H9 (cell line): ENCODE results near the gene ING1. TPM values are rescaled to one million over a fixed set of nuclear protein-coding genes. Genes with fewer than 3 reads are reported as not detected.

ENCODE experiments used
- DNase-seq: peaks from one replicate; pipeline ENCODE4 v3.0.0-alpha.2; 2017
- H2AFZ ChIP-seq: one replicate; pipeline ENCODE4 v1.6.1; 2013; ENCODE audit warnings: mild to moderate bottlenecking, low read length, control low read depth, moderate library complexity
- H2AK5ac ChIP-seq: 2 replicates; pipeline ENCODE4 v1.6.1; 2013; ENCODE audit warnings: low read length, control low read depth, mixed read lengths; ENCODE audit not compliant: insufficient read length
- H2BK120ac ChIP-seq: one replicate; pipeline ENCODE4 v1.6.1; 2013; ENCODE audit warnings: low read depth, mild to moderate bottlenecking, low read length, control low read depth, inconsistent platforms; ENCODE audit not compliant: poor library complexity, severe bottlenecking
- H2BK12ac ChIP-seq: 2 replicates; pipeline ENCODE4 v1.6.1; 2013; ENCODE audit warnings: low read length, control low read depth, mixed read lengths, low read depth; ENCODE audit not compliant: insufficient read length
- H2BK15ac ChIP-seq: 2 replicates; pipeline ENCODE4 v1.6.1; 2013; ENCODE audit warnings: low read depth, low read length, control low read depth
- H2BK20ac ChIP-seq: one replicate; pipeline ENCODE4 v1.6.1; 2013; ENCODE audit warnings: low read depth, mild to moderate bottlenecking, low read length, control low read depth, inconsistent platforms; ENCODE audit not compliant: poor library complexity, severe bottlenecking
- H2BK5ac ChIP-seq: 2 replicates; pipeline ENCODE4 v1.6.1; 2013; ENCODE audit warnings: low read length, control low read depth, mixed read lengths; ENCODE audit not compliant: insufficient read length
- H3K14ac ChIP-seq: 2 replicates; pipeline ENCODE4 v1.6.1; 2013; ENCODE audit warnings: low read length, control low read depth; ENCODE audit not compliant: insufficient read depth
- H3K18ac ChIP-seq: 2 replicates; pipeline ENCODE4 v1.6.1; 2013; ENCODE audit warnings: low read depth, mild to moderate bottlenecking, mixed read lengths, low read length, control low read depth; ENCODE audit not compliant: insufficient read length
- H3K23ac ChIP-seq: 2 replicates; pipeline ENCODE4 v1.6.1; 2013; ENCODE audit warnings: low read length, control low read depth, mixed read lengths, low read depth; ENCODE audit not compliant: insufficient read length
- H3K23me2 ChIP-seq: 2 replicates; pipeline ENCODE4 v1.6.1; 2013; ENCODE audit warnings: low read depth, mild to moderate bottlenecking, mixed read lengths, low read length, control low read depth; ENCODE audit not compliant: insufficient read length, poor library complexity, severe bottlenecking
- H3K27ac ChIP-seq: 2 replicates; pipeline ENCODE4 v1.5.1; 2013; ENCODE audit warnings: low read length, control low read depth, mixed read lengths, low read depth; ENCODE audit not compliant: insufficient read length
- H3K27me3 ChIP-seq: 2 replicates; pipeline ENCODE4 v1.6.1; 2013; ENCODE audit warnings: low read length, control low read depth, inconsistent platforms; ENCODE audit not compliant: insufficient read depth
- H3K4ac ChIP-seq: 2 replicates; pipeline ENCODE4 v1.6.1; 2013; ENCODE audit warnings: low read depth, mild to moderate bottlenecking, control low read depth, inconsistent platforms, low read length, moderate library complexity
- H3K4me1 ChIP-seq: 2 replicates; pipeline ENCODE4 v1.6.1; 2013; ENCODE audit warnings: low read length, control low read depth, inconsistent platforms; ENCODE audit not compliant: insufficient read depth
- H3K4me2 ChIP-seq: 2 replicates; pipeline ENCODE4 v1.6.1; 2013; ENCODE audit warnings: low read length, control low read depth, mixed read lengths; ENCODE audit not compliant: insufficient read length, insufficient read depth
- H3K56ac ChIP-seq: 2 replicates; pipeline ENCODE4 v1.6.1; 2013; ENCODE audit warnings: low read depth, mild to moderate bottlenecking, mixed read lengths, low read length, control low read depth; ENCODE audit not compliant: insufficient read length
- H3K79me1 ChIP-seq: 2 replicates; pipeline ENCODE4 v1.6.1; 2013; ENCODE audit warnings: low read depth, mild to moderate bottlenecking, moderate library complexity, low read length, control low read depth, inconsistent platforms; ENCODE audit not compliant: insufficient read depth, poor library complexity, severe bottlenecking
- H3K79me2 ChIP-seq: 2 replicates; pipeline ENCODE4 v1.6.1; 2013; ENCODE audit warnings: low read length, control low read depth, inconsistent platforms; ENCODE audit not compliant: insufficient read depth
- H3K9ac ChIP-seq: 2 replicates; pipeline ENCODE4 v1.6.1; 2013; ENCODE audit warnings: low read length, control low read depth, mixed read lengths; ENCODE audit not compliant: insufficient read length; ENCODE audit errors: extremely low read depth
- H3K9me3 ChIP-seq: one replicate; pipeline ENCODE4 v1.6.1; 2013; ENCODE audit warnings: low read depth, low read length, inconsistent platforms; ENCODE audit not compliant: control insufficient read depth
- H3T11ph ChIP-seq: one replicate; pipeline ENCODE4 v1.6.1; 2013; ENCODE audit warnings: mild to moderate bottlenecking, low read length, control low read depth, inconsistent platforms
- H4K20me1 ChIP-seq: one replicate; pipeline ENCODE4 v1.6.1; 2013; ENCODE audit not compliant: control insufficient read depth, insufficient read length, insufficient read depth
- H4K5ac ChIP-seq: 2 replicates; pipeline ENCODE4 v1.6.1; 2013; ENCODE audit warnings: low read depth, mild to moderate bottlenecking, mixed read lengths, low read length, control low read depth; ENCODE audit not compliant: insufficient read length
- H4K8ac ChIP-seq: replicated peaks from 2 replicates; pipeline ENCODE4 v1.6.1; 2013; ENCODE audit warnings: low read length, control low read depth, mixed read lengths, low read depth; ENCODE audit not compliant: insufficient read length
- H4K91ac ChIP-seq: 2 replicates; pipeline ENCODE4 v1.6.1; 2013; ENCODE audit warnings: low read depth, mild to moderate bottlenecking, moderate library complexity, mixed read lengths, low read length, control low read depth; ENCODE audit not compliant: insufficient read length
- H3K27ac Mint-ChIP-seq, 3 experiments: 2 replicates in 2 of 3; 3 replicates in 1 of 3; pipeline ENCODE4 v1.8.0; 2020 to 2021; ENCODE audit warnings: mixed read lengths in 3 of 3, mild to moderate bottlenecking in 1 of 3, moderate library complexity in 1 of 3
- H3K27me3 Mint-ChIP-seq: 2 replicates; pipeline ENCODE4 v1.8.0; 2021; ENCODE audit warnings: low read depth, mild to moderate bottlenecking, moderate library complexity, mixed read lengths
- H3K36me3 Mint-ChIP-seq, 3 experiments: 2 replicates in 2 of 3; 3 replicates in 1 of 3; pipeline ENCODE4 v1.8.0; 2020 to 2021; ENCODE audit warnings: low read depth in 3 of 3, mixed read lengths in 3 of 3; ENCODE audit not compliant: insufficient read depth in 1 of 3
- H3K4me1 Mint-ChIP-seq, 2 experiments: 2 replicates each; pipeline ENCODE4 v1.8.0; 2020; ENCODE audit warnings: mixed read lengths in 2 of 2
- H3K4me3 Mint-ChIP-seq, 2 experiments: 2 replicates in 1 of 2; 3 replicates in 1 of 2; pipeline ENCODE4 v1.8.0; 2020 to 2021; ENCODE audit warnings: mild to moderate bottlenecking in 2 of 2, mixed read lengths in 2 of 2, moderate library complexity in 1 of 2
- H3K9me3 Mint-ChIP-seq, 2 experiments: 2 replicates in 1 of 2; 3 replicates in 1 of 2; pipeline ENCODE4 v1.8.0; 2020; ENCODE audit warnings: mild to moderate bottlenecking in 2 of 2, mixed read lengths in 2 of 2, moderate library complexity in 1 of 2
- CTCF ChIP-seq: fragments of 200-600 bp; sonication (generic); conservative IDR thresholded peaks from 3 replicates; pipeline ENCODE4 v1.8.0; 2021; ENCODE audit warnings: antibody characterized with exemption, mild to moderate bottlenecking
- WGBS: extraction: QIAGEN DNeasy Blood & Tissue Kit; methylation state at CpG from one replicate; pipeline ENCODE4 v1.1.7; 2013; ENCODE audit warnings: missing lambda C conversion rate, low lambda C conversion rate, mixed read lengths; ENCODE audit not compliant: insufficient read length; ENCODE audit errors: extremely low coverage; 5-methylcytosine and 5-hydroxymethylcytosine counted together
- total RNA-seq: library from RNA; stranded (reverse); gene quantifications from 2 replicates; pipeline ENCODE4 v1.2.1, GENCODE V29; 2021

ING1 gene
- total RNA-seq, 1 experiment from 2014 or later, result 17.3 TPM

- Mint-ChIP-seq H3K36me3 (peaks cover 30 to 66% (median 65%) of the 10 kb centered on the region in 3 experiments; a peak in 6 of 7 replicates), H3K27me3 (no peaks in the 10 kb centered on the region), H3K4me3 (no peak overlapping the region), H3K27ac (no peak overlapping the region; a peak in 1 of 7 replicates), H3K4me1 (peaks cover 12 to 14% of the 10 kb centered on the region in 2 experiments), H3K9me3 (no peaks in the 10 kb centered on the region)
- no peak overlapping the region for H3K9ac ChIP-seq
- H3K4ac ChIP-seq, result no peak overlapping the region
- no peak overlapping the region for H3K14ac ChIP-seq
- DNase-seq, result no peak
- no peak overlapping the region for H3K27ac ChIP-seq
- no peak overlapping the region for H3K23ac ChIP-seq
- H3K79me2 ChIP-seq, result no peaks in the 10 kb centered on the region
- H3T11ph ChIP-seq, result no peak overlapping the region
- no peak overlapping the region for H3K4me2 ChIP-seq
- H2AK5ac ChIP-seq, result no peak overlapping the region
- H3K79me1 ChIP-seq, result no peaks in the 10 kb centered on the region
- no peak overlapping the region for H2BK120ac ChIP-seq
- no peak overlapping the region for H3K56ac ChIP-seq
- H2BK12ac ChIP-seq, result no peak overlapping the region
- no CpG with 5 or more reads among the region's 14 CpGs for WGBS
- no peak overlapping the region for H4K8ac ChIP-seq
- H3K23me2 ChIP-seq, result no peaks in the 10 kb centered on the region
- H2BK20ac ChIP-seq, result no peak overlapping the region
- no peaks in the 10 kb centered on the region for H4K20me1 ChIP-seq
- H3K9me3 ChIP-seq, result no peaks in the 10 kb centered on the region
- no peak overlapping the region for H2BK15ac ChIP-seq
- H2BK5ac ChIP-seq, result no peak overlapping the region
- no peaks in the 10 kb centered on the region for H3K27me3 ChIP-seq
- H4K5ac ChIP-seq, result no peak overlapping the region
- no peak overlapping the region for H4K91ac ChIP-seq
- no peak overlapping the region for H3K18ac ChIP-seq
- no peak for TF ChIP-seq CTCF
- H3K4me1 ChIP-seq, result no peaks in the 10 kb centered on the region
- H2AFZ ChIP-seq, result no peak overlapping the region
Observed at GRCh38 chr13:110700186-110700585, 13.3 kb upstream of the ING1 start.
